SJCRH30 (cell line): ENCODE data around the gene POU6F2. TPM values are rescaled to one million over a fixed set of nuclear protein-coding genes. Genes with fewer than 3 reads are reported as not detected.

ENCODE experiments used
- DNase-seq, 2 experiments: peaks; one replicate each; pipeline ENCODE4 v3.0.0-alpha.2; 2015 to 2020
- H3K27ac ChIP-seq: fragments of 250-450 bp; sonication (Bioruptor Pico); 2 replicates; pipeline ENCODE4 v1.5.1; 2020; ENCODE audit warnings: mild to moderate bottlenecking, moderate library complexity
- H3K27me3 ChIP-seq: fragments of 250-450 bp; sonication (Bioruptor Pico); 2 replicates; pipeline ENCODE4 v1.5.1; 2020; ENCODE audit warnings: mild to moderate bottlenecking, moderate library complexity
- H3K36me3 ChIP-seq: fragments of 250-450 bp; sonication (Bioruptor Pico); 2 replicates; pipeline ENCODE4 v1.5.1; 2020; ENCODE audit warnings: mild to moderate bottlenecking, moderate library complexity
- H3K4me1 ChIP-seq: fragments of 250-450 bp; sonication (Bioruptor Pico); 2 replicates; pipeline ENCODE4 v1.5.1; 2020; ENCODE audit warnings: mild to moderate bottlenecking, moderate library complexity
- H3K4me3 ChIP-seq: fragments of 250-450 bp; sonication (Bioruptor Pico); 2 replicates; pipeline ENCODE4 v1.5.1; 2020; ENCODE audit warnings: mild to moderate bottlenecking, moderate library complexity
- H3K9me3 ChIP-seq: fragments of 250-450 bp; sonication (Bioruptor Pico); replicated peaks from 2 replicates; pipeline ENCODE4 v1.5.1; 2020; ENCODE audit warnings: mild to moderate bottlenecking, moderate library complexity
- total RNA-seq: library from RNA; depleted of rRNA; stranded (reverse); fragments of >200 nt; shearing (Covaris generic); gene quantifications from 2 replicates; pipeline ENCODE4 v1.2.3, GENCODE V29; 2014

The POU6F2 gene
- total RNA-seq, 1 experiment from 2014 or later: not detected

- Histone ChIP-seq H3K27ac (no peak overlapping the region), H3K27me3 (no peaks in the 10 kb centered on the region), H3K9me3 (no peaks in the 10 kb centered on the region), H3K4me3 (no peak overlapping the region), H3K36me3 (no peaks in the 10 kb centered on the region), H3K4me1 (peaks cover 3% of the 10 kb centered on the region; the same call in 1 of the 2 replicates)
- DNase-seq: peak; percentile 57 to 71
Observed at GRCh38 chr7:39271402-39271801, 293.7 kb downstream of the POU6F2 start.

GRCh38 chr7:39272111-39272510 lies 294.4 kb downstream of the POU6F2 start:
- Histone ChIP-seq H3K4me1 (peaks cover 3% of the 10 kb centered on the region; the same call in 1 of the 2 replicates), H3K4me3 (no peak overlapping the region), H3K27me3 (no peaks in the 10 kb centered on the region), H3K36me3 (no peaks in the 10 kb centered on the region), H3K27ac (no peak overlapping the region), H3K9me3 (no peaks in the 10 kb centered on the region)
- no peak for DNase-seq

GRCh38 chr7:39272691-39273090 lies 295.0 kb downstream of the POU6F2 start:
- no peak for DNase-seq
- H3K27ac ChIP-seq: no peak overlapping the region
- H3K36me3 ChIP-seq: no peaks in the 10 kb centered on the region
- no peaks in the 10 kb centered on the region for H3K27me3 ChIP-seq
- no peaks in the 10 kb centered on the region for H3K9me3 ChIP-seq
- H3K4me1 ChIP-seq: peaks cover 3% of the 10 kb centered on the region; the same call in 1 of the 2 replicates
- H3K4me3 ChIP-seq: no peak overlapping the region

GRCh38 chr7:39280337-39280736 lies 302.6 kb downstream of the POU6F2 start:
- peaks cover 4% of the 10 kb centered on the region; the same call in 1 of the 2 replicates for H3K27me3 ChIP-seq
- H3K4me1 ChIP-seq: no peaks in the 10 kb centered on the region
- H3K27ac ChIP-seq: no peak overlapping the region
- H3K9me3 ChIP-seq: no peaks in the 10 kb centered on the region
- no peak for DNase-seq
- H3K4me3 ChIP-seq: no peak overlapping the region
- no peaks in the 10 kb centered on the region for H3K36me3 ChIP-seq

- no peak for DNase-seq
Observed at GRCh38 chr7:39285256-39285655, 307.5 kb downstream of the POU6F2 start.

GRCh38 chr7:39288303-39288702 lies 310.6 kb downstream of the POU6F2 start:
- Histone ChIP-seq H3K27me3 (peaks cover 2% of the 10 kb centered on the region; the same call in 1 of the 2 replicates), H3K4me1 (no peaks in the 10 kb centered on the region), H3K36me3 (no peaks in the 10 kb centered on the region), H3K4me3 (no peak overlapping the region), H3K27ac (no peak overlapping the region), H3K9me3 (no peaks in the 10 kb centered on the region; the same call in 1 of the 2 replicates)
- no peak for DNase-seq

More at GRCh38 chr7:39285256-39285655, 307.5 kb downstream of the POU6F2 start:
- Histone ChIP-seq H3K9me3 (no peaks in the 10 kb centered on the region; the same call in 1 of the 2 replicates), H3K27me3 (peaks cover 4% of the 10 kb centered on the region; the same call in 1 of the 2 replicates), H3K36me3 (no peaks in the 10 kb centered on the region), H3K4me1 (no peaks in the 10 kb centered on the region), H3K27ac (no peak overlapping the region), H3K4me3 (no peak overlapping the region)

- Histone ChIP-seq H3K9me3 (no peaks in the 10 kb centered on the region; the same call in 1 of the 2 replicates), H3K27ac (no peak overlapping the region), H3K4me3 (no peak overlapping the region), H3K27me3 (no peaks in the 10 kb centered on the region), H3K36me3 (no peaks in the 10 kb centered on the region), H3K4me1 (no peaks in the 10 kb centered on the region; the same call in 1 of the 2 replicates)
- DNase-seq: no peak
Observed at GRCh38 chr7:39291628-39292410, 314.1 kb downstream of the POU6F2 start.

GRCh38 chr7:39293056-39293823 lies 315.5 kb downstream of the POU6F2 start:
- Histone ChIP-seq H3K27ac (no peak overlapping the region), H3K9me3 (no peaks in the 10 kb centered on the region), H3K27me3 (no peaks in the 10 kb centered on the region), H3K4me3 (no peak overlapping the region), H3K4me1 (no peaks in the 10 kb centered on the region; the same call in 1 of the 2 replicates), H3K36me3 (no peaks in the 10 kb centered on the region)
- DNase-seq: no peak

GRCh38 chr7:39294022-39294421 lies 316.3 kb downstream of the POU6F2 start:
- no peaks in the 10 kb centered on the region; the same call in 1 of the 2 replicates for H3K4me1 ChIP-seq
- peak in 1 of 2 experiments; percentile 62 for DNase-seq
- no peaks in the 10 kb centered on the region for H3K9me3 ChIP-seq
- H3K36me3 ChIP-seq: no peaks in the 10 kb centered on the region
- no peaks in the 10 kb centered on the region for H3K27me3 ChIP-seq
- no peak overlapping the region for H3K4me3 ChIP-seq
- H3K27ac ChIP-seq: no peak overlapping the region

- H3K9me3 ChIP-seq: no peaks in the 10 kb centered on the region
- no peak overlapping the region for H3K27ac ChIP-seq
- no peaks in the 10 kb centered on the region for H3K36me3 ChIP-seq
- no peaks in the 10 kb centered on the region for H3K27me3 ChIP-seq
- no peaks in the 10 kb centered on the region; the same call in 1 of the 2 replicates for H3K4me1 ChIP-seq
- no peak for DNase-seq
- no peak overlapping the region for H3K4me3 ChIP-seq
Observed at GRCh38 chr7:39295796-39296195, 318.1 kb downstream of the POU6F2 start.

GRCh38 chr7:39299695-39300094 lies 322.0 kb downstream of the POU6F2 start:
- Histone ChIP-seq H3K36me3 (no peaks in the 10 kb centered on the region), H3K27ac (no peak overlapping the region), H3K27me3 (no peaks in the 10 kb centered on the region), H3K9me3 (no peaks in the 10 kb centered on the region), H3K4me3 (no peak overlapping the region), H3K4me1 (no peaks in the 10 kb centered on the region)
- DNase-seq: no peak

- Histone ChIP-seq H3K27ac (no peak overlapping the region), H3K36me3 (no peaks in the 10 kb centered on the region), H3K27me3 (no peaks in the 10 kb centered on the region; the same call in 1 of the 2 replicates), H3K4me1 (no peaks in the 10 kb centered on the region), H3K4me3 (no peak overlapping the region), H3K9me3 (no peaks in the 10 kb centered on the region)
- DNase-seq: no peak
Observed at GRCh38 chr7:39300276-39300675, 322.6 kb downstream of the POU6F2 start.

- H3K4me3 ChIP-seq: no peak overlapping the region
- no peaks in the 10 kb centered on the region; the same call in 1 of the 2 replicates for H3K27me3 ChIP-seq
- H3K9me3 ChIP-seq: no peaks in the 10 kb centered on the region
- H3K27ac ChIP-seq: no peak overlapping the region
- no peak for DNase-seq
- no peaks in the 10 kb centered on the region for H3K36me3 ChIP-seq
- H3K4me1 ChIP-seq: no peaks in the 10 kb centered on the region
Observed at GRCh38 chr7:39301543-39301942, 323.8 kb downstream of the POU6F2 start.

- Histone ChIP-seq H3K36me3 (no peaks in the 10 kb centered on the region), H3K4me1 (no peaks in the 10 kb centered on the region), H3K27ac (no peak overlapping the region)
Observed at GRCh38 chr7:39304178-39304577, 326.5 kb downstream of the POU6F2 start.

More at GRCh38 chr7:39304178-39304577, 326.5 kb downstream of the POU6F2 start:
- no peaks in the 10 kb centered on the region; the same call in 1 of the 2 replicates for H3K27me3 ChIP-seq
- no peak overlapping the region for H3K4me3 ChIP-seq
- H3K9me3 ChIP-seq: no peaks in the 10 kb centered on the region
- no peak for DNase-seq
